Naive thymus-derived CD4-positive, alpha-beta T cell (primary cell): Measurements from ENCODE around the gene NOL12. TPM values are rescaled to one million over a fixed set of nuclear protein-coding genes. Genes with fewer than 3 reads are reported as not detected.

ENCODE experiments used
- ATAC-seq: fragments of 150-1000 bp; cut with Tn5 transposase; 2 replicates; pipeline ENCODE4 v1.10.0; 2021; ENCODE audit warnings: mild to moderate bottlenecking, moderate library complexity
- CTCF ChIA-PET: fragments of 350-600 bp; sonication (Branson Sonifier 250); formaldehyde crosslinking; loops from one replicate; lab custom pipeline; 2021; ENCODE audit warnings: antibody characterized with exemption; lab: Charles Lee
- POLR2A ChIA-PET: fragments of 350-600 bp; sonication (Branson Sonifier 250); formaldehyde crosslinking; loops from one replicate; lab custom pipeline; 2021; ENCODE audit warnings: antibody characterized with exemption, inconsistent platforms; lab: Charles Lee
- DNase-seq, 9 donors: peaks; one replicate each; pipeline versions ENCODE4 v3.0.0 to v3.0.0-alpha.2; 2020 to 2022; ENCODE audit warnings: mixed read lengths in 1 of 9
- H3K27ac ChIP-seq: one replicate; pipeline ENCODE4 v1.7.0; 2013; ENCODE audit warnings: mild to moderate bottlenecking, low read depth, low read length, moderate library complexity
- H3K27me3 ChIP-seq, 2 donors: one replicate each; pipeline ENCODE4 v1.7.0; 2013; ENCODE audit warnings: low read length in 2 of 2, mild to moderate bottlenecking in 2 of 2, moderate library complexity in 2 of 2; ENCODE audit not compliant: control insufficient read depth in 2 of 2, insufficient read depth in 2 of 2
- H3K36me3 ChIP-seq, 3 experiments: 1 replicate in 2 of 3; 2 replicates in 1 of 3; pipeline ENCODE4 v1.7.0; 2013; ENCODE audit warnings: low read length in 3 of 3, mild to moderate bottlenecking in 3 of 3, moderate library complexity in 1 of 3; ENCODE audit not compliant: insufficient read depth in 3 of 3, control insufficient read depth in 2 of 3
- H3K4me1 ChIP-seq, 2 donors: one replicate each; pipeline ENCODE4 v1.7.0; 2013; ENCODE audit warnings: low read length in 2 of 2, mild to moderate bottlenecking in 2 of 2, moderate library complexity in 1 of 2; ENCODE audit not compliant: control insufficient read depth in 2 of 2, insufficient read depth in 2 of 2
- H3K4me3 ChIP-seq: 2 replicates; pipeline ENCODE4 v1.7.0; 2013; ENCODE audit warnings: mild to moderate bottlenecking, low read length
- H3K9me3 ChIP-seq, 3 experiments: 1 replicate in 2 of 3; 2 replicates in 1 of 3; pipeline ENCODE4 v1.7.0; 2013; ENCODE audit warnings: low read length in 3 of 3; ENCODE audit not compliant: control insufficient read depth in 2 of 3
- H3K27ac Mint-ChIP-seq, 9 donors: one replicate each; pipeline ENCODE4 v1.8.0; 2020 to 2022; ENCODE audit warnings: mixed read lengths in 9 of 9, mild to moderate bottlenecking in 8 of 9, moderate library complexity in 5 of 9, inconsistent platforms in 2 of 9
- H3K27me3 Mint-ChIP-seq, 5 donors: one replicate each; pipeline ENCODE4 v1.8.0; 2021 to 2022; ENCODE audit warnings: mixed read lengths in 5 of 5, mild to moderate bottlenecking in 1 of 5
- H3K36me3 Mint-ChIP-seq, 5 donors: one replicate each; pipeline ENCODE4 v1.8.0; 2020 to 2022; ENCODE audit warnings: mixed read lengths in 5 of 5, mild to moderate bottlenecking in 3 of 5, inconsistent platforms in 1 of 5
- H3K4me1 Mint-ChIP-seq, 7 donors: one replicate each; pipeline ENCODE4 v1.8.0; 2020 to 2022; ENCODE audit warnings: mixed read lengths in 7 of 7, mild to moderate bottlenecking in 3 of 7, inconsistent platforms in 1 of 7
- H3K4me3 Mint-ChIP-seq, 10 donors: one replicate each; pipeline ENCODE4 v1.8.0; 2020 to 2022; ENCODE audit warnings: mild to moderate bottlenecking in 10 of 10, mixed read lengths in 10 of 10, moderate library complexity in 6 of 10, inconsistent platforms in 2 of 10
- H3K9me3 Mint-ChIP-seq, 11 donors: one replicate each; pipeline ENCODE4 v1.8.0; 2020 to 2022; ENCODE audit warnings: mixed read lengths in 11 of 11, mild to moderate bottlenecking in 4 of 11, inconsistent platforms in 1 of 11, moderate library complexity in 1 of 11
- intact Hi-C, 2 donors: fragments of 100-400 bp; cut with micrococcal nuclease; formaldehyde crosslinking; loops; one replicate each; pipeline ENCODE4 v1.15.1; 2023
- polyA plus RNA-seq, 2 donors: library from polyadenylated mRNA; unstranded; fragments of 300-500 nt; fragmentation: Illumina TruSeq; gene quantifications; one replicate each; pipeline ENCODE4 v1.2.3, GENCODE V29; 2021
- total RNA-seq, 6 experiments: library from RNA in 5 of 6; stranded (reverse) in 5 of 6; gene quantifications; 1 replicate in 5 of 6; 2 replicates in 1 of 6; pipeline ENCODE4 v1.2.3 and lab custom pipeline; 2021 to 2026

The NOL12 gene
- total and polyA plus RNA-seq, 7 experiments from 2014 or later = 32.8 to 52.5 (median 45.3) TPM

DNA sequence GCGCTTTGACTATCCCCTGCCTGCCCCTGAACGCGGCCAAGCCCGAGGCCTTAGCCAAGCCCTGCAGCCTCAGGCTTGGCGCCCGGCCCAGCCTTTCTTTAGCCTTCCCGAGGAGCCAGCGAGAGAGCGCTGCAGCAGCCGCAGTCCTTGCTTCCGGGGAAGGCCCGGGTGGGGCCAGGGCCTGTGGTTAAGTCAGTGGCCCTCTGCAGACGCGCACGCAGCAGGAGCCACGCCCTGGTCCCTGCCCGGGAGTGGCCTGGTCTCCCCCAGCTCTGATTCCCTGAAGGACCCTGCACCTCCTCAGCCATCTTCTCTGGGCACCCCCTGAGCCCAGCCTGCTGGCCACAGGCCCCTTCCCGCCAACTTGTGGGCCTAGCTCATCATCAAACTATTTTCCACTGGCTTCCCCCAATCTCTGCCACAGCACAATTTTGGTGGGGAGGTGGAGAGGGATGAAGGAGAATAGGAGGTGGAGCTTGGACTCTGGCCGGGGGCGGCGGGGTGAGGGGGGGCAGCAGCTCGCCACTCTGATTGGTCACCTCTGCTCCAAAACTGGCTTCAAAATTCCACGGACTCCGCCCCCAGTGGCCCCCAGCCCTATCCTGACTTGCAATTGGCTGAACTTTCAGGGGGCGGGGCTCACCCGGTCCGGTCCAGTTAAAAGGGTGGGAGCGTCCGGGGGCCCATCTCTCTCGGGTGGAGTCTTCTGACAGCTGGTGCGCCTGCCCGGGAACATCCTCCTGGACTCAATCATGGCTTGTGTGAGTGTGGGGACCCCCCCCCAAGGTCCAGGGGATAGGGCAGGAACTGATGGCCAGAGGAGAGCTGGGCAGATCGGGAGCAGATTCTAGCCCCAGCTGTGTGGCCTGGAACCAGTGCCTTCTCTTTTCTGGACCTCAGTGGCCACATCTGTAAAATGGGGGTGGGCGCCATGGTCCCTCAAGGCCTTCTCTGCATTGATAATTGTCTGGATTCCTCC, 10.9 kb upstream of the NOL12 start, which contains the start of gene LGALS1:
TSS of gene LGALS1 (plus strand) at position 686 of the 979 bp plus-strand sequence. CDS start at position 753, 67 bp downstream.
- Mint-ChIP-seq H3K27me3 (no peaks in the 10 kb centered on the region), H3K4me3 (peak within 1 kb of the TSS; percentile 82 to 99 (median 91)), H3K4me1 (peaks cover 9 to 71% (median 51%) of the 10 kb centered on the region in 7 donors), H3K36me3 (peaks cover 0 to 9% (median 0%) of the 10 kb centered on the region in 5 donors), H3K27ac (peak within 1 kb of the TSS; percentile 94 to 100 (median 100)), H3K9me3 (peaks cover 0 to 1% (median 0%) of the 10 kb centered on the region in 11 donors)
- no peaks in the 10 kb centered on the region for H3K27me3 ChIP-seq
- POLR2A ChIA-PET = interaction anchor here (0.6 to 10.0 kb wide), 9 partner anchors 11 to 110 kb away, joined by 3 to 142 read pairs (median 34); partner anchors contain the start of genes GGA1, NOL12, PDXP and SH3BP1
- no peaks in the 10 kb centered on the region for H3K9me3 ChIP-seq
- H3K27ac ChIP-seq = peak within 1 kb of the TSS; percentile 99
- DNase-seq = peak; percentile 39 to 77 (median 53)
- peak; percentile 55 for ATAC-seq
- no peaks in the 10 kb centered on the region for H3K36me3 ChIP-seq
- peak within 1 kb of the TSS; percentile 60 for H3K4me3 ChIP-seq
- CTCF ChIA-PET = interaction anchor here (0.6 to 13.7 kb wide), 4 partner anchors 14 to 62 kb away, joined by 3 to 254 read pairs (median 4); partner anchors contain the start of gene SH3BP1
- intact Hi-C loops = loop anchor here (5.0 to 10.0 kb wide), 4 partner anchors 132 to 450 kb away; partner anchors contain the start of genes CYTH4 (in 1 of the 2), EIF3L (in 1 of the 2) and GCAT (in 1 of the 2)
- H3K4me1 ChIP-seq = peaks cover 22 to 39% of the 10 kb centered on the region in 2 donors

- Histone ChIP-seq H3K27ac (peak overlapping the region; percentile 99), H3K9me3 (no peaks in the 10 kb centered on the region), H3K4me3 (peak overlapping the region; percentile 60), H3K27me3 (no peaks in the 10 kb centered on the region), H3K4me1 (peaks cover 22 to 39% of the 10 kb centered on the region in 2 donors), H3K36me3 (no peaks in the 10 kb centered on the region)
- ATAC-seq (no peak), DNase-seq (peak in 1 of 9 donors; percentile 51)
- peak overlapping the region; percentile 82 to 99 (median 91) for H3K4me3 Mint-ChIP-seq
- peak overlapping the region; percentile 94 to 100 (median 100) for H3K27ac Mint-ChIP-seq
- no peaks in the 10 kb centered on the region for H3K27me3 Mint-ChIP-seq
- peaks cover 9 to 68% (median 55%) of the 10 kb centered on the region in 7 donors for H3K4me1 Mint-ChIP-seq
- ChIA-PET POLR2A (interaction anchor here (1.1 to 10.0 kb wide), 8 partner anchors 10 to 67 kb away, joined by 3 to 142 read pairs (median 36); partner anchors contain the start of genes GGA1, NOL12, PDXP and SH3BP1), CTCF (interaction anchor here (0.6 to 13.7 kb wide), 2 partner anchors 38 to 63 kb away, joined by 3 to 254 read pairs; partner anchors contain the start of gene SH3BP1)
- peaks cover 0 to 1% (median 0%) of the 10 kb centered on the region in 11 donors for H3K9me3 Mint-ChIP-seq
- intact Hi-C loops = loop anchor here (5.0 to 10.0 kb wide), 4 partner anchors 131 to 451 kb away; partner anchors contain the start of genes CYTH4 (in 1 of the 2), EIF3L (in 1 of the 2) and GCAT (in 1 of the 2)
- peaks cover 0 to 9% (median 0%) of the 10 kb centered on the region in 5 donors for H3K36me3 Mint-ChIP-seq
These were observed 10.0 kb upstream of the NOL12 start for GRCh38 chr22:37675930-37676735.

DNA sequence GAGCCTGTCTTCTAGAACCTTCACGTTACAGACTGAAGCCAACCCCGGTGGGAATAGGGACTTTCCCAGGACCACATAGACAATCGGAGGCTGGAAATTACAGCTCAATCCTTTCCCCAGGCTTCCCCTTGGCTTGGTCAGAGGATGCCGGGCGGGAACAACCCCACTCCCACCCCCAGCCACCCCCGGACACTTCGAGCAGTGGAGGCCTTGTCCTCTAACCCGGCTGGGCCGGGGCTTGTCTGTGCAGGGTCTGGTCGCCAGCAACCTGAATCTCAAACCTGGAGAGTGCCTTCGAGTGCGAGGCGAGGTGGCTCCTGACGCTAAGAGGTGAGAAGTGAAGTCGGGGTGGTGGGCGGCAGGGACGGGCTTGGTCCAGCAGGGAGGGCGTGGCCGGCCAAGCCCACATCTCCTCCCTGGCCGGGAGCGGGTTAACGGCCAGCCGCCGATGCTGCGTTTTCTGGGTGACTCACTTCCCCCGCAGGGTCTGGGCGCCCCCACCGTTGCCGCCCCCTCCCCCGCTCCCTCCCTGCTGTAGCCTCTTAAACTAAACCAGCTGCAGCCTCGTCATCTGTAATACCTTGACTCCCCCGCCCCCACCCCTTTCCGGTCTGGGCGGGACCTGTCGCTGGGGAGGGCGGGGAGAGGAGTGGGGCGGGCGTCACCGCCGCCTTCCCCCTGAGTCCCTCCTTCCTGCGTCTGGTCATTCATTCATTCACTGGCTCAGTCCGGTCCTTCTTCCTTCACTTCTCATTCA, 9.2 kb upstream of the NOL12 start:
- Histone ChIP-seq H3K27ac (peak overlapping the region; percentile 99), H3K36me3 (no peaks in the 10 kb centered on the region), H3K27me3 (no peaks in the 10 kb centered on the region), H3K4me3 (peak overlapping the region; percentile 60), H3K4me1 (peaks cover 29 to 37% of the 10 kb centered on the region in 2 donors), H3K9me3 (no peaks in the 10 kb centered on the region)
- ATAC-seq (peak; percentile 93), DNase-seq (peak; percentile 82 to 95 (median 94))
- ChIA-PET POLR2A (interaction anchor here (0.6 to 10.0 kb wide), 17 partner anchors 9 to 1293 kb away, joined by 3 to 142 read pairs (median 8); partner anchors contain the start of genes GGA1, NOL12, PDXP and SH3BP1), CTCF (interaction anchor here (0.6 to 13.7 kb wide), 3 partner anchors 15 to 39 kb away, joined by 3 to 254 read pairs (median 3); partner anchors contain the start of genes PDXP and SH3BP1)
- peak overlapping the region; percentile 82 to 99 (median 91) for H3K4me3 Mint-ChIP-seq
- intact Hi-C loops = loop anchor here (1.0 to 10.0 kb wide), 12 partner anchors 9 to 452 kb away; partner anchors contain the start of genes GGA1 (in 2 of the 2), NOL12 (in 2 of the 2), PDXP (in 2 of the 2) and CYTH4 (in 1 of the 2)
- H3K27ac Mint-ChIP-seq = peak overlapping the region; percentile 94 to 100 (median 100)
- H3K27me3 Mint-ChIP-seq = no peaks in the 10 kb centered on the region
- H3K36me3 Mint-ChIP-seq = peaks cover 0 to 10% (median 0%) of the 10 kb centered on the region in 5 donors
- H3K4me1 Mint-ChIP-seq = peaks cover 14 to 68% (median 60%) of the 10 kb centered on the region in 7 donors
- H3K9me3 Mint-ChIP-seq = no peaks in the 10 kb centered on the region

- Mint-ChIP-seq H3K4me1 (peaks cover 8 to 61% (median 55%) of the 10 kb centered on the region in 7 donors), H3K27me3 (no peaks in the 10 kb centered on the region), H3K9me3 (no peaks in the 10 kb centered on the region), H3K36me3 (peaks cover 0 to 10% (median 0%) of the 10 kb centered on the region in 5 donors), H3K27ac (peak overlapping the region; percentile 94 to 100 (median 100)), H3K4me3 (peak overlapping the region; percentile 82 to 99 (median 91))
- H3K36me3 ChIP-seq = no peaks in the 10 kb centered on the region
- peaks cover 29 to 31% of the 10 kb centered on the region in 2 donors for H3K4me1 ChIP-seq
- peak overlapping the region; percentile 99 for H3K27ac ChIP-seq
- H3K9me3 ChIP-seq = no peaks in the 10 kb centered on the region
- no peaks in the 10 kb centered on the region for H3K27me3 ChIP-seq
- ChIA-PET CTCF (interaction anchor here (0.6 to 13.7 kb wide), 3 partner anchors 16 to 40 kb away, joined by 3 to 254 read pairs (median 3); partner anchors contain the start of genes PDXP and SH3BP1), POLR2A (interaction anchor here (1.0 to 10.0 kb wide), 15 partner anchors 8 to 72 kb away, joined by 3 to 142 read pairs (median 9); partner anchors contain the start of genes GGA1, NOL12, PDXP and SH3BP1)
- ATAC-seq (peak; percentile 61), DNase-seq (no peak)
- intact Hi-C loops = loop anchor here (1.0 to 10.0 kb wide), 12 partner anchors 9 to 453 kb away; partner anchors contain the start of genes GGA1 (in 2 of the 2), NOL12 (in 2 of the 2), PDXP (in 2 of the 2) and CYTH4 (in 1 of the 2)
- peak overlapping the region; percentile 60 for H3K4me3 ChIP-seq
These were observed 8.6 kb upstream of the NOL12 start for GRCh38 chr22:37677493-37677974.
